HepG2 (cell line): ENCODE measurements around the gene TCAF1. TPM values are rescaled to one million over a fixed set of nuclear protein-coding genes. Genes with fewer than 3 reads are reported as not detected.

Experiments
- FOXC1 ChIP-seq: sonication (generic); formaldehyde crosslinking; IDR thresholded peaks from 2 replicates; pipeline ENCODE4 v1.8.0; 2022; ENCODE audit warnings: mild to moderate bottlenecking, missing genetic modification reagents, borderline replicate concordance
- HMG20B ChIP-seq: conservative IDR thresholded peaks from 2 replicates; pipeline ENCODE4 v1.6.1; 2016; ENCODE audit warnings: missing genetic modification reagents, missing compliant biosample characterization
- MED1 ChIP-seq: sonication (generic); formaldehyde crosslinking; IDR thresholded peaks from 2 replicates; pipeline ENCODE4 v1.4.0; 2020; ENCODE audit warnings: missing genetic modification reagents
- MIER3 ChIP-seq: IDR thresholded peaks from 2 replicates; pipeline ENCODE4 v1.6.1; 2016; ENCODE audit warnings: missing compliant biosample characterization, borderline replicate concordance
- MTA1 ChIP-seq: sonication (generic); formaldehyde crosslinking; IDR thresholded peaks from 2 replicates; pipeline ENCODE4 v1.4.0; 2020; ENCODE audit warnings: missing genetic modification reagents, mild to moderate bottlenecking, borderline replicate concordance
- PAF1 ChIP-seq: IDR thresholded peaks from 2 replicates; pipeline ENCODE4 v1.6.1; 2016; ENCODE audit warnings: missing genetic modification reagents, missing compliant biosample characterization
- PAWR ChIP-seq: sonication (generic); formaldehyde crosslinking; IDR thresholded peaks from 2 replicates; pipeline ENCODE4 v1.4.0; 2020; ENCODE audit warnings: missing genetic modification reagents, mild to moderate bottlenecking, borderline replicate concordance
- RXRA ChIP-seq: sonication (generic); formaldehyde crosslinking; IDR thresholded peaks from 2 replicates; pipeline ENCODE4 v1.5.1; 2020; ENCODE audit warnings: missing genetic modification reagents
- SIN3A ChIP-seq: IDR thresholded peaks from 2 replicates; pipeline ENCODE4 v1.6.1; 2011; ENCODE audit warnings: low read depth, mild to moderate bottlenecking, control low read depth, low read length, borderline replicate concordance
- SMARCE1 ChIP-seq: fragments of 450-650 bp; IDR thresholded peaks from 2 replicates; pipeline ENCODE4 v1.6.1; 2017; ENCODE audit warnings: borderline replicate concordance
- SNAI1 ChIP-seq: sonication (generic); formaldehyde crosslinking; IDR thresholded peaks from 2 replicates; pipeline ENCODE4 v1.5.0; 2020; ENCODE audit warnings: mild to moderate bottlenecking, missing genetic modification reagents, borderline replicate concordance
- TEAD2 ChIP-seq: sonication (generic); formaldehyde crosslinking; IDR thresholded peaks from 2 replicates; pipeline ENCODE4 v1.9.0; 2021; ENCODE audit warnings: missing genetic modification reagents
- TRIM24 ChIP-seq: sonication (generic); formaldehyde crosslinking; IDR thresholded peaks from 2 replicates; pipeline ENCODE4 v1.8.0; 2022; ENCODE audit warnings: mild to moderate bottlenecking, missing genetic modification reagents
- ZNF235 ChIP-seq: sonication (generic); formaldehyde crosslinking; IDR thresholded peaks from 2 replicates; pipeline ENCODE4 v1.8.1; 2023; ENCODE audit warnings: mild to moderate bottlenecking, missing genetic modification reagents, borderline replicate concordance
- ZNF274 ChIP-seq: sonication (generic); formaldehyde crosslinking; IDR thresholded peaks from 2 replicates; pipeline ENCODE4 v1.5.1; 2020; ENCODE audit warnings: mild to moderate bottlenecking, missing genetic modification reagents
- ZNF350 ChIP-seq: sonication (generic); formaldehyde crosslinking; IDR thresholded peaks from 2 replicates; pipeline ENCODE4 v1.4.0; 2020; ENCODE audit warnings: mild to moderate bottlenecking, low read depth, missing genetic modification reagents, borderline replicate concordance
- ZNF713 ChIP-seq: sonication (generic); formaldehyde crosslinking; IDR thresholded peaks from 2 replicates; pipeline ENCODE4 v1.4.0; 2020; ENCODE audit warnings: mild to moderate bottlenecking, missing genetic modification reagents
- ZNF816 ChIP-seq: sonication (generic); formaldehyde crosslinking; IDR thresholded peaks from 2 replicates; pipeline ENCODE4 v1.8.0; 2022; ENCODE audit warnings: missing genetic modification reagents, mild to moderate bottlenecking, borderline replicate concordance
- ZNF839 ChIP-seq: sonication (generic); formaldehyde crosslinking; IDR thresholded peaks from 2 replicates; pipeline ENCODE4 v1.4.0; 2020; ENCODE audit warnings: missing genetic modification reagents, mild to moderate bottlenecking, borderline replicate concordance
- ZSCAN20 ChIP-seq: sonication (generic); formaldehyde crosslinking; IDR thresholded peaks from 2 replicates; pipeline ENCODE4 v1.4.0; 2020; ENCODE audit warnings: missing genetic modification reagents, mild to moderate bottlenecking, borderline replicate concordance
- polyA plus RNA-seq, 8 experiments: library from polyadenylated mRNA; depleted of rRNA in 3 of 8; stranded (reverse) in 7 of 8; unstranded in 1 of 8; fragments of >200 nt; fragmentation: Illumina TruSeq in 4 of 8; extraction: Trizol in 4 of 8; gene quantifications; 2 replicates each; pipeline versions ENCODE4 v1.2.1 to v1.2.3, GENCODE V29; 2011 to 2016; ENCODE audit warnings: low read depth in 4 of 8, missing spikeins in 1 of 8, mixed read lengths in 1 of 8; ENCODE audit not compliant: insufficient read depth in 1 of 8
- total RNA-seq, 5 experiments: library from RNA; depleted of rRNA; stranded (reverse); fragments of >200 nt; fragmentation: Illumina TruSeq; extraction: Trizol; gene quantifications; 2 replicates each; pipeline ENCODE4 v1.2.3, GENCODE V29; 2016; ENCODE audit warnings: low read depth in 1 of 5
- TF ChIP-seq, protein P1 (sequence below): sonication (generic); formaldehyde crosslinking; IDR thresholded peaks from 2 replicates; pipeline ENCODE4 v1.9.0; 2021; ENCODE audit warnings: missing genetic modification reagents, borderline replicate concordance
- TF ChIP-seq, protein P2 (sequence below): sonication (generic); formaldehyde crosslinking; IDR thresholded peaks from 2 replicates; pipeline ENCODE4 v1.5.0; 2020; ENCODE audit warnings: missing genetic modification reagents, mild to moderate bottlenecking, borderline replicate concordance
- TF ChIP-seq, protein P3 (sequence below): sonication (generic); formaldehyde crosslinking; IDR thresholded peaks from 2 replicates; pipeline ENCODE4 v1.4.0; 2020; ENCODE audit warnings: mild to moderate bottlenecking, missing genetic modification reagents, borderline replicate concordance

The TCAF1 gene
- total and polyA plus RNA-seq, 2 of the 13 experiments (the other 11 are each of a cell fraction or from before 2014, with no cell fraction given), result 36.2 to 101 TPM

DNA sequence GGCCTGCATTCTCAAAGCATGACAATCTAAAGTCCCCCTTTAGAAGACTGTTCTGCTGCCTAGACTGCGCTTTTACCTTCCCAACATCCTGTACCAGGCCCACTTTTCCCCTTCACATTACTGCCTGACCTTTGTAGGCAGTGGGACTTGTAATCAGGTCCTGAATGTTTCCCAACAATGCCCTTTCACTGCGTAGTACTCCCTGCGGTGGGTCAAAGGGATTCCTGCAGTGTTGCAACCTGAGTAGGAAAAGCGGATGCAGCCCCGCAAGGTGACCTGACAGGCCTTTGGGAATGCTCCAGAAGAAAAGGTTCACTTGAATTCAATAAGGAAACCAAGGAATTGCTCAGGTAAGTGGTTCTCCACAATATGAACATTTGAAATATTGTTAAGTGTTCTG lies 4.9 kb upstream of the TCAF1 start (continued):
- TF ChIP-seq, protein P1, sequence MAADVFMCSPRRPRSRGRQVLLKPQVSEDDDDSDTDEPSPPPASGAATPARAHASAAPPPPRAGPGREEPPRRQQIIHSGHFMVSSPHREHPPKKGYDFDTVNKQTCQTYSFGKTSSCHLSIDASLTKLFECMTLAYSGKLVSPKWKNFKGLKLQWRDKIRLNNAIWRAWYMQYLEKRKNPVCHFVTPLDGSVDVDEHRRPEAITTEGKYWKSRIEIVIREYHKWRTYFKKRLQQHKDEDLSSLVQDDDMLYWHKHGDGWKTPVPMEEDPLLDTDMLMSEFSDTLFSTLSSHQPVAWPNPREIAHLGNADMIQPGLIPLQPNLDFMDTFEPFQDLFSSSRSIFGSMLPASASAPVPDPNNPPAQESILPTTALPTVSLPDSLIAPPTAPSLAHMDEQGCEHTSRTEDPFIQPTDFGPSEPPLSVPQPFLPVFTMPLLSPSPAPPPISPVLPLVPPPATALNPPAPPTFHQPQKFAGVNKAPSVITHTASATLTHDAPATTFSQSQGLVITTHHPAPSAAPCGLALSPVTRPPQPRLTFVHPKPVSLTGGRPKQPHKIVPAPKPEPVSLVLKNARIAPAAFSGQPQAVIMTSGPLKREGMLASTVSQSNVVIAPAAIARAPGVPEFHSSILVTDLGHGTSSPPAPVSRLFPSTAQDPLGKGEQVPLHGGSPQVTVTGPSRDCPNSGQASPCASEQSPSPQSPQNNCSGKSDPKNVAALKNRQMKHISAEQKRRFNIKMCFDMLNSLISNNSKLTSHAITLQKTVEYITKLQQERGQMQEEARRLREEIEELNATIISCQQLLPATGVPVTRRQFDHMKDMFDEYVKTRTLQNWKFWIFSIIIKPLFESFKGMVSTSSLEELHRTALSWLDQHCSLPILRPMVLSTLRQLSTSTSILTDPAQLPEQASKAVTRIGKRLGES (CRISPR knock-in tag), result no peak
- TF ChIP-seq SIN3A (no peak), RXRA (CRISPR knock-in tag) (peak; percentile 98), ZNF235 (CRISPR knock-in tag) (no peak), PAF1 (CRISPR knock-in tag) (no peak), MIER3 (CRISPR knock-in tag) (peak; percentile 90; the same call in 1 of the 2 replicates), ZNF713 (no peak), TRIM24 (peak; percentile 96), TEAD2 (no peak), MTA1 (no peak), ZSCAN20 (no peak), HMG20B (CRISPR knock-in tag) (peak; percentile 88), ZNF274 (CRISPR knock-in tag) (no peak), ZNF839 (CRISPR knock-in tag) (no peak), SNAI1 (CRISPR knock-in tag) (no peak), SMARCE1 (no peak), ZNF816 (CRISPR knock-in tag) (peak; percentile 28; the same call in 1 of the 2 replicates), ZNF350 (peak; percentile 61; the same call in 1 of the 2 replicates), MED1 (CRISPR knock-in tag) (peak; percentile 94), FOXC1 (no peak), PAWR (CRISPR knock-in tag) (no peak)
- TF ChIP-seq, protein P2, sequence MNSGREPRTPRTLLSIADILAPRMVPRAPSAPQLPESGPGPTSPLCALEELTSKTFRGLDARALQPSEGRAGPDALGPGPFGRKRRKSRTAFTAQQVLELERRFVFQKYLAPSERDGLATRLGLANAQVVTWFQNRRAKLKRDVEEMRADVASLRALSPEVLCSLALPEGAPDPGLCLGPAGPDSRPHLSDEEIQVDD (CRISPR knock-in tag), result no peak
- TF ChIP-seq, protein P3, sequence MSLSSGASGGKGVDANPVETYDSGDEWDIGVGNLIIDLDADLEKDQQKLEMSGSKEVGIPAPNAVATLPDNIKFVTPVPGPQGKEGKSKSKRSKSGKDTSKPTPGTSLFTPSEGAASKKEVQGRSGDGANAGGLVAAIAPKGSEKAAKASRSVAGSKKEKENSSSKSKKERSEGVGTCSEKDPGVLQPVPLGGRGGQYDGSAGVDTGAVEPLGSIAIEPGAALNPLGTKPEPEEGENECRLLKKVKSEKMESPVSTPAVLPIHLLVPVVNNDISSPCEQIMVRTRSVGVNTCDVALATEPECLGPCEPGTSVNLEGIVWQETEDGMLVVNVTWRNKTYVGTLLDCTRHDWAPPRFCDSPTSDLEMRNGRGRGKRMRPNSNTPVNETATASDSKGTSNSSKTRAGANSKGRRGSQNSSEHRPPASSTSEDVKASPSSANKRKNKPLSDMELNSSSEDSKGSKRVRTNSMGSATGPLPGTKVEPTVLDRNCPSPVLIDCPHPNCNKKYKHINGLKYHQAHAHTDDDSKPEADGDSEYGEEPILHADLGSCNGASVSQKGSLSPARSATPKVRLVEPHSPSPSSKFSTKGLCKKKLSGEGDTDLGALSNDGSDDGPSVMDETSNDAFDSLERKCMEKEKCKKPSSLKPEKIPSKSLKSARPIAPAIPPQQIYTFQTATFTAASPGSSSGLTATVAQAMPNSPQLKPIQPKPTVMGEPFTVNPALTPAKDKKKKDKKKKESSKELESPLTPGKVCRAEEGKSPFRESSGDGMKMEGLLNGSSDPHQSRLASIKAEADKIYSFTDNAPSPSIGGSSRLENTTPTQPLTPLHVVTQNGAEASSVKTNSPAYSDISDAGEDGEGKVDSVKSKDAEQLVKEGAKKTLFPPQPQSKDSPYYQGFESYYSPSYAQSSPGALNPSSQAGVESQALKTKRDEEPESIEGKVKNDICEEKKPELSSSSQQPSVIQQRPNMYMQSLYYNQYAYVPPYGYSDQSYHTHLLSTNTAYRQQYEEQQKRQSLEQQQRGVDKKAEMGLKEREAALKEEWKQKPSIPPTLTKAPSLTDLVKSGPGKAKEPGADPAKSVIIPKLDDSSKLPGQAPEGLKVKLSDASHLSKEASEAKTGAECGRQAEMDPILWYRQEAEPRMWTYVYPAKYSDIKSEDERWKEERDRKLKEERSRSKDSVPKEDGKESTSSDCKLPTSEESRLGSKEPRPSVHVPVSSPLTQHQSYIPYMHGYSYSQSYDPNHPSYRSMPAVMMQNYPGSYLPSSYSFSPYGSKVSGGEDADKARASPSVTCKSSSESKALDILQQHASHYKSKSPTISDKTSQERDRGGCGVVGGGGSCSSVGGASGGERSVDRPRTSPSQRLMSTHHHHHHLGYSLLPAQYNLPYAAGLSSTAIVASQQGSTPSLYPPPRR (CRISPR knock-in tag), result peak; percentile 89
